MM.1S (cell line): ENCODE data around the gene ASIC1.

ENCODE experiments used
- DNase-seq: peaks from one replicate; pipeline ENCODE4 v3.0.0-alpha.2; 2015
- H2AFZ ChIP-seq: fragments of 300-600 bp; sonication (generic); 2 replicates; pipeline ENCODE4 v1.6.0; 2016; ENCODE audit warnings: antibody characterized with exemption, low read length
- H3F3A ChIP-seq: fragments of 300-600 bp; sonication (generic); 2 replicates; pipeline ENCODE4 v1.6.1; 2016; ENCODE audit warnings: mild to moderate bottlenecking, antibody characterized with exemption, low read length, moderate library complexity, mixed read lengths; ENCODE audit not compliant: insufficient read depth
- H3K27ac ChIP-seq: fragments of 300-600 bp; sonication (generic); 2 replicates; pipeline ENCODE4 v1.5.1; 2016; ENCODE audit warnings: mild to moderate bottlenecking, low read length
- H3K27me3 ChIP-seq: fragments of 300-600 bp; sonication (generic); replicated peaks from 2 replicates; pipeline ENCODE4 v1.6.0; 2016; ENCODE audit warnings: low read length; ENCODE audit not compliant: insufficient read depth
- H3K36me3 ChIP-seq: fragments of 300-600 bp; sonication (generic); replicated peaks from 2 replicates; pipeline ENCODE4 v1.6.1; 2016; ENCODE audit warnings: mild to moderate bottlenecking, low read length, mixed read lengths; ENCODE audit not compliant: insufficient read depth
- H3K4me1 ChIP-seq: fragments of 300-600 bp; sonication (generic); 2 replicates; pipeline ENCODE4 v1.6.1; 2016; ENCODE audit warnings: low read length, mixed read lengths
- H3K4me2 ChIP-seq: fragments of 300-600 bp; sonication (generic); 2 replicates; pipeline ENCODE4 v1.6.0; 2016; ENCODE audit warnings: low read depth, low read length
- H3K4me3 ChIP-seq: fragments of 300-600 bp; sonication (generic); 2 replicates; pipeline ENCODE4 v1.5.1; 2016; ENCODE audit warnings: low read length, mixed read lengths
- H3K79me2 ChIP-seq: fragments of 300-600 bp; sonication (generic); 2 replicates; pipeline ENCODE4 v1.6.1; 2016; ENCODE audit warnings: mixed run types, low read length, mixed read lengths
- H3K9ac ChIP-seq: fragments of 300-600 bp; sonication (generic); 2 replicates; pipeline ENCODE4 v1.6.1; 2016; ENCODE audit warnings: low read length, mixed read lengths
- H3K9me2 ChIP-seq: fragments of 300-600 bp; sonication (generic); replicated peaks from 2 replicates; pipeline ENCODE4 v1.6.1; 2016; ENCODE audit warnings: mild to moderate bottlenecking, low read length, mixed read lengths; ENCODE audit not compliant: insufficient read depth
- H3K9me3 ChIP-seq: fragments of 300-600 bp; sonication (generic); replicated peaks from 2 replicates; pipeline ENCODE4 v1.6.1; 2016; ENCODE audit warnings: mild to moderate bottlenecking, low read length, mixed read lengths; ENCODE audit not compliant: insufficient read depth
- H4K20me1 ChIP-seq: fragments of 300-600 bp; sonication (generic); 2 replicates; pipeline ENCODE4 v1.6.1; 2016; ENCODE audit warnings: mild to moderate bottlenecking, low read length, moderate library complexity, mixed read lengths; ENCODE audit not compliant: insufficient read depth
- EZH2 ChIP-seq: fragments of 300-600 bp; sonication (generic); optimal IDR thresholded peaks from 2 replicates; pipeline ENCODE3; 2017; ENCODE audit warnings: low read depth, mild to moderate bottlenecking, antibody characterized with exemption, low read length, mixed read lengths
- EZH2phosphoT487 ChIP-seq: fragments of 300-600 bp; sonication (generic); IDR thresholded peaks from 2 replicates; pipeline ENCODE4 v1.6.1; 2018; ENCODE audit warnings: antibody characterized with exemption, low read length
- TF ChIP-seq, protein P1 (sequence below): fragments of 300-600 bp; sonication (generic); IDR thresholded peaks from 2 replicates; pipeline ENCODE4 v1.5.1; 2016; ENCODE audit warnings: antibody characterized with exemption, low read length, mixed read lengths

Gene ASIC1

DNA sequence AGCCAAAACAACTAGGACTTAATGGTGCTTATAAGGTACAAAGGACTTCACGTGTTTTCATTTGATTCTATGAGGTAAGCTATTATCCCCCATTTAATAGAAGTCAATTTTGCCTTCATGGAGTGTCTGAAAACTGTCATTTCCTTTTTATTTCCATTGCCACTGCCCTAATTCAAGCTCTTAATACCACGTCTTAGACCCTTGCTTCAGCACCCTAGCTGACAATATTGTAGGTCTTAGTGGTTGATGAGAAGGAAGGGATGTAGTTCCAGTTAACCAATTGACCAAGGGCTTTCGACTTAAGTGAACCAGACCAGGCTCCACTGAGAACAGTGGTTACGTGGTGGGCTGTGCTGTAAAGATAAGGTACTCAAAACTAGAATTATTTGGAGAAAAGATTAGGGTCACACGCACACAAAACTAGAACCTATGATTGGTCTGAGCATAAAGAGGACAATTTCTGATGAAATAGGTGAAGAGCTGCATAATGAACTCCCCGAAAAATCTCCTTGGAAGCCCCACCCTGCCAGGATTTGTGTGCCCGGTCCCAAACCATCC, 9.6 kb upstream of the ASIC1 start:
- TF ChIP-seq EZH2, result no peak
- TF ChIP-seq EZH2phosphoT487, result no peak
- TF ChIP-seq, protein P1, sequence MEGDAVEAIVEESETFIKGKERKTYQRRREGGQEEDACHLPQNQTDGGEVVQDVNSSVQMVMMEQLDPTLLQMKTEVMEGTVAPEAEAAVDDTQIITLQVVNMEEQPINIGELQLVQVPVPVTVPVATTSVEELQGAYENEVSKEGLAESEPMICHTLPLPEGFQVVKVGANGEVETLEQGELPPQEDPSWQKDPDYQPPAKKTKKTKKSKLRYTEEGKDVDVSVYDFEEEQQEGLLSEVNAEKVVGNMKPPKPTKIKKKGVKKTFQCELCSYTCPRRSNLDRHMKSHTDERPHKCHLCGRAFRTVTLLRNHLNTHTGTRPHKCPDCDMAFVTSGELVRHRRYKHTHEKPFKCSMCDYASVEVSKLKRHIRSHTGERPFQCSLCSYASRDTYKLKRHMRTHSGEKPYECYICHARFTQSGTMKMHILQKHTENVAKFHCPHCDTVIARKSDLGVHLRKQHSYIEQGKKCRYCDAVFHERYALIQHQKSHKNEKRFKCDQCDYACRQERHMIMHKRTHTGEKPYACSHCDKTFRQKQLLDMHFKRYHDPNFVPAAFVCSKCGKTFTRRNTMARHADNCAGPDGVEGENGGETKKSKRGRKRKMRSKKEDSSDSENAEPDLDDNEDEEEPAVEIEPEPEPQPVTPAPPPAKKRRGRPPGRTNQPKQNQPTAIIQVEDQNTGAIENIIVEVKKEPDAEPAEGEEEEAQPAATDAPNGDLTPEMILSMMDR, result no peak
- Histone ChIP-seq H3K79me2 (no peaks in the 10 kb centered on the region), H3K9ac (no peak overlapping the region), H3K4me1 (peaks cover 6% of the 10 kb centered on the region; the same call in 1 of the 2 replicates), H3K4me2 (no peak overlapping the region), H3K27ac (no peak overlapping the region), H3F3A (no peaks in the 10 kb centered on the region), H3K9me3 (no peaks in the 10 kb centered on the region), H2AFZ (no peak overlapping the region), H3K36me3 (no peaks in the 10 kb centered on the region), H3K27me3 (peaks cover 27% of the 10 kb centered on the region), H4K20me1 (no peaks in the 10 kb centered on the region), H3K9me2 (no peaks in the 10 kb centered on the region), H3K4me3 (no peak overlapping the region)
- DNase-seq, result no peak

GRCh38 chr12:50049254-50050118, 7.9 kb upstream of the ASIC1 start:
- no peaks in the 10 kb centered on the region for H3K36me3 ChIP-seq
- no peaks in the 10 kb centered on the region for H4K20me1 ChIP-seq
- H3K4me2 ChIP-seq, result no peak overlapping the region
- H3K9me2 ChIP-seq, result no peaks in the 10 kb centered on the region
- peaks cover 29% of the 10 kb centered on the region for H3K27me3 ChIP-seq
- no peak overlapping the region for H3K27ac ChIP-seq
- H3K4me3 ChIP-seq, result no peak overlapping the region
- no peak overlapping the region for H3K9ac ChIP-seq
- H3K4me1 ChIP-seq, result peaks cover 6% of the 10 kb centered on the region; the same call in 1 of the 2 replicates
- no peak for DNase-seq
- no peak overlapping the region for H2AFZ ChIP-seq
- TF ChIP-seq EZH2, result no peak
- no peak for TF ChIP-seq EZH2phosphoT487
- TF ChIP-seq, protein P1, result no peak
- H3K9me3 ChIP-seq, result no peaks in the 10 kb centered on the region
- H3F3A ChIP-seq, result no peaks in the 10 kb centered on the region
- H3K79me2 ChIP-seq, result no peaks in the 10 kb centered on the region

DNA sequence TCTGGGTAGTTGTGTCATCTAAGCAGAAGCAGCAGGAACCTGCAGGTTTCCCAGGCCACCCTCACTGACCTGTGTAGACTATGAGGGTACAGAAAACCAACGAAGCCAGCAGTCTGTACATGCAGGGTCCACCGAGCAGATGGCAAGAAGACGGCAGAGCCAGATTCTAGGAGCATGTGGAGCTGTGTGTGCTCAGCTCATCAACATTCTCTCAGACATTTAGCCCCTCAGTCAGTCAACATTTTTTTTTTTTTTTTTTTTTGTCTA, 7.3 kb upstream of the ASIC1 start:
- DNase-seq, result no peak
- no peak overlapping the region for H3K4me3 ChIP-seq
- H3K4me1 ChIP-seq, result peaks cover 6% of the 10 kb centered on the region; the same call in 1 of the 2 replicates
- H3K9ac ChIP-seq, result no peak overlapping the region
- no peak overlapping the region for H3K4me2 ChIP-seq
- no peaks in the 10 kb centered on the region for H3K36me3 ChIP-seq
- H3F3A ChIP-seq, result no peaks in the 10 kb centered on the region
- no peaks in the 10 kb centered on the region for H4K20me1 ChIP-seq
- H3K9me2 ChIP-seq, result no peaks in the 10 kb centered on the region
- no peaks in the 10 kb centered on the region for H3K9me3 ChIP-seq
- TF ChIP-seq, protein P1, result no peak
- TF ChIP-seq EZH2 (no peak), EZH2phosphoT487 (no peak)
- H3K79me2 ChIP-seq, result no peaks in the 10 kb centered on the region
- peaks cover 29% of the 10 kb centered on the region for H3K27me3 ChIP-seq
- H3K27ac ChIP-seq, result no peak overlapping the region
- no peak overlapping the region for H2AFZ ChIP-seq
